ENCODE data around the gene MAP3K6.

GRCh38 chr1:27318596-27318995 is 48.2 kb downstream of the MAP3K6 start:
- TF ChIP-seq CTCF (IDR thresholded peaks at IDR 0.05; ENCODE audit: low read length): no peak
- no peak for TF ChIP-seq EZH2phosphoT487 (IDR thresholded peaks at IDR 0.05; ENCODE audit: low read length)

All from MM.1S (cell line).